NCI-H2107 treated with DMSO at 0.1 percent for 48 hours (cell line): ENCODE measurements around the gene CDK5.

ENCODE experiments used
- DNase-seq: peaks from one replicate; lab custom pipeline; 2025; ENCODE audit not compliant: unreplicated experiment; lab: John Stamatoyannopoulos, UW

Gene CDK5

DNA sequence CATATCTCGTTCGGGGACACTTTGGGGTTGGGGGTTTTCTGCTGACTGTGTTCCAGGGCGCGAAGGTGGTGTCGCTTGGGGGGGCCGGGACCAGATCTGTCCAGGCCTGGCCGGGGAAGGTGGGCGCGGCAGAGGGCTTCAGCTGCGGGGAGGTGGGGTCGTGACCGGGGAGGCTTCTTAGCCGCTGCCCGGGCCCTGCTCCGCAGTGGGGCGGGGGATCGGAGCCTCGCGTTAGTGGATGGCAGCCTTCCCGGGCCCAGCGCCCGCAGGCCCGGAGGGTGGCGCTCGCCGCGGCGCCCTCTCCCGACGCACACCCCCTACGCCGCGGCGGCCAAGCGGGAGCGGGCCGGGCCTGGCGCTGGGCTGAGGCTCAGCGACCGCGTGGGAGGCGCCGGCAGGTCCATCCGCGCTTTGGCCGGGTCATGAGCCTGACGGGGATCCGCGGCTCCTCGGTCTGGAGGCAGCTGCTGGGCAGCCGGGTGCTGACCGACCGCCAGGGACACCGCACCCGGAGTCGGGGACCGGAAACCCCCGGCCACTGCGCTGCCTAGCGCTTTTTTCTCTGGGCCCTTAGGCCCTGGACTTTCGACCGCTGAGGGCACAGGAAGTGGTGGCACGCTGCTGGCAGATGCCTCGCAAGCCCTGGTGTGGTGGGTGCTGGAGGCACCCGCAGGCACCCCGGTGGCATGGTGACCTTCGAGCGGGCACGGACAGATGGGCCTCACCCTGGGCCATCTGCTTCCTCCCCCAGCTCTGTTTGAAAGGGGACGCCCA, 29.7 kb upstream of the CDK5 start:
- no peak for DNase-seq

DNA sequence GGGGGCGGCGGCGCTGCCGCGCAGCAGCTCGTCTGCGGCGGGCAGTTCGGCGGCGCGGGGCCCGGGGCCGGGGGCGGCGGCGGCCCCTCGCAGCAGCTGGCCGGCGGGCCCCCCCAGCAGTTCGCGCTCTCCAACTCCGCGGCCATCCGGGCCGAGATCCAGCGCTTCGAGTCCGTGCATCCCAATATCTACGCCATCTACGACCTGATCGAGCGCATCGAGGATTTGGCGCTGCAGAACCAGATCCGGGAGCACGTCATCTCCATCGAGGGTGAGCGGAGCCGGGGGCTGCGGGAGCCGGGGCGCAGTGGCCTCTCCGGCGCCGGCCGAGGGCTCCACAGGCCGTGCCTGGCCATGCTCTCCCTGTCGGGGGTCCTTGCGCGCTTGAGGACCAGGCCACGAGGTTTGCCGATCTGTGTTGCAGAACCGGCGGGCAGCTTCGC, 29.1 kb upstream of the CDK5 start:
- DNase-seq, result no peak

DNA sequence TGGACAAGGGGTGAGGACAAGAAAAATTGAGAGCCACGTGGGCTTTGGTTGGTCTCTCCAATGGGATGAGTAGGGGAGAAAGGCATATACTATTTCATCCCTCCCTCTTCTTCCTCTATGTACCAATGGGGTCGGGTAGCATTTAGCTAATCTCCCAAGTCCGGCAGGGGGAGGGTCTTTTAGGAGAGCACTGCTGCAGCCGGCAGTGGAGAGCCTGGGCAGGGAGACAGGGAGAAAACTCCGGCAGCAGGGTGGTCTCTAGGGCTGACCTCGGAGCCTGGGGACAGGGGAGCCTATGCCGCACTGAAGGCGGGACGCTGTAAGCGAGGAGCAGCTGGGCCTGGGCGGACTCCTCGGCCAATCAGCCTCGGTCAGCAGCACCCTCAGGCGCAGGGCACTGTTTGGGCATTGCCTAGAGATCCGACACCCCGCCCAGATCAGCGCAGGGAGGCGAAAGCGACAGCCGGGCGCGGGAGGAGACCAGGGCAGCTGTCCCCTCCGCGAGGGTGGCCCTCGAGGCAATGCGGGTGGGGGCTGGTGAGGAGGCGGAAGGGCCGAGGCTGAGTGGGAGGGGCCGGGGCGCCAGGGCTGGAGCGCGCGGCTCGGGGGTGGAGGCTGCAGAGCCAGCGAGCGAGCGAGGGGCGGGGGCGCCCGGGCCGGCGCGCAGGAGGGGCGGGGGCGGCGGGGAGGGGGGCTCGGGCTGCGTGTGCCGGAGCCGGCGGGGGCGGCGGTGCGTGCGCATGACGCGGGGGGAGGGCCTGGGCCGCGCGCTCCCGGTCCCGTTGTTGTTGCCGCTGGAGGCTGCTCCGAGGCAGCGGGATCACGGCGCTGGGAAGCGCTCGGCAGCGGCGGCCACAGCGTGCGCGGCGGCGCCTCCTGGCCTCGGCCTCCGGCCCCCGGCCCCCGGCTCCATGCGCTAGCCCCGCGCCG, 28.3 kb upstream of the CDK5 start, which contains the start of gene AGAP3:
Gene AGAP3 (plus strand): TSS at position 785 of the 930 bp plus-strand sequence. CDS start 267 bp downstream, outside the sequence.
- peak; percentile 37 for DNase-seq

DNA sequence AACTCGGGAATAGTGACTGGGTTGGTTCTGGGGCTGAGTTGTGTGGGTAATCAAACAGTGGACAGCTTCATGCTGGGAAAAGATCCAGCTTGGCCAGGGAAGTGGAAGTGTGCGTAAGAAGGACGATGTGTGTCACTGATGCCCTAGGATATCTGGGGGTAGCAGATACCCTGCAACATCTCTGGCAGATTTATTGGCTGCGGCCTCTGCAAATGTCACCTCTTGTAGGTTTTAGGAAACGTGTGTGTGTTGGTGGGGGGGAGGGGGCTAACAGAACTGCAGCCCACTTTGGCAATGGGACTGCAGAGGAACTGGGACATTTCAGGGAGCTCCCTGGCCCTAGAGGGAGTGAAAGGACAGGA, 27.6 kb upstream of the CDK5 start:
- DNase-seq, result no peak

DNA sequence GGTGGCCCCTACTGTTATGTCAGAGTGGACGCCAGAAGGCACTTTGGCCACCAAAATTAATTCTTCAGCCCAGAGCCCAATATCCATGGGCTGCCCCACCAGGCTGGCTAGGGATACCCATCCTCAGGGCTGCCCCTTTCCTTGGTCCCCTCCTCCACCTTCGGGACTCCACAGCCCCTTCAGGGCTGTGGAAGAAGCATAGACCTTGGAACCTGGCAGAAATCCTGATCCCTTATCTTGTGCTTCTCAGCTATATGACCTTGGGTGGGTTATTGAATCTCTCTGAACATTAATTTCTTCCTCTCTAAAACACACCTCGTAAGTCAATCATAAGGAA, 26.1 kb upstream of the CDK5 start:
- DNase-seq, result no peak

DNA sequence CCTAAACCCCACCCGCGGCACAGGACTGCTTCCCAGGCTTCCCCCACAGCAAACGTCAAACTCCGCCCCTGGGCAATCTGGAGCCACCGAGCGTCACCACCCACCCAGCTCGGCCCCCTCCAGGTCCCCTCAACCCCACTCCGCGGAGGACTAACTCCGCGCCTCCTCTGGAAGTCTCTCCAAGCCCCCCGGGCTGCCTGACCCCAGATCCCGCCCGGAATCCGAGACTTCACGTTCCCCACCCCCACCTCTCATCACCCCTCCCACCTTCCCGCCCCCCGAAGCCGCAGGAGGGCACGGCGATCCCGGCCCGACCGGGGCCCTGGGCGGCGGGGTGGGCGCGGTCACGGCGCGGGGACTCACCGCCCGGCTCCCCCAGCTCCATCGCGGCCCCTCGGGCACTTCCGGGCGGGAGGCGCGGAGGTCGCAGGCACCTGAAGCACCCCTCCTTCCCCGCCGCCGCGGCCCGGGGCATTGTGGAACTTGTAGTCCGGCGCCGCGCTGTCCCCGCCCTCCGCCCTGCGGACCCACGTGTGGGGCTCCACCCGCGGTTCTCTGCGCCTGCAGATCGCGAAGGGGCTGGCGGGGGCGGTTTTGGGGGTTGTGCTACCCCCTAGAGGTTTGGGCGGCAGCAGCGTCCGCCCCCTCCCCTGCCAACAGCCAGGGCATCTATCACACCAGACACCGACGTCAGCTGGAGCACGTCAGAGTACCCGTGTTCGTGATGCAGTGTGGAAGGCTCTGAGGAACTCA, 25.6 kb upstream of the CDK5 start, which contains the start of gene TMUB1:
Gene TMUB1 (minus strand): TSS at position 423 of the 753 bp plus-strand sequence. CDS start 930 bp downstream, outside the sequence.
- no peak for DNase-seq

DNA sequence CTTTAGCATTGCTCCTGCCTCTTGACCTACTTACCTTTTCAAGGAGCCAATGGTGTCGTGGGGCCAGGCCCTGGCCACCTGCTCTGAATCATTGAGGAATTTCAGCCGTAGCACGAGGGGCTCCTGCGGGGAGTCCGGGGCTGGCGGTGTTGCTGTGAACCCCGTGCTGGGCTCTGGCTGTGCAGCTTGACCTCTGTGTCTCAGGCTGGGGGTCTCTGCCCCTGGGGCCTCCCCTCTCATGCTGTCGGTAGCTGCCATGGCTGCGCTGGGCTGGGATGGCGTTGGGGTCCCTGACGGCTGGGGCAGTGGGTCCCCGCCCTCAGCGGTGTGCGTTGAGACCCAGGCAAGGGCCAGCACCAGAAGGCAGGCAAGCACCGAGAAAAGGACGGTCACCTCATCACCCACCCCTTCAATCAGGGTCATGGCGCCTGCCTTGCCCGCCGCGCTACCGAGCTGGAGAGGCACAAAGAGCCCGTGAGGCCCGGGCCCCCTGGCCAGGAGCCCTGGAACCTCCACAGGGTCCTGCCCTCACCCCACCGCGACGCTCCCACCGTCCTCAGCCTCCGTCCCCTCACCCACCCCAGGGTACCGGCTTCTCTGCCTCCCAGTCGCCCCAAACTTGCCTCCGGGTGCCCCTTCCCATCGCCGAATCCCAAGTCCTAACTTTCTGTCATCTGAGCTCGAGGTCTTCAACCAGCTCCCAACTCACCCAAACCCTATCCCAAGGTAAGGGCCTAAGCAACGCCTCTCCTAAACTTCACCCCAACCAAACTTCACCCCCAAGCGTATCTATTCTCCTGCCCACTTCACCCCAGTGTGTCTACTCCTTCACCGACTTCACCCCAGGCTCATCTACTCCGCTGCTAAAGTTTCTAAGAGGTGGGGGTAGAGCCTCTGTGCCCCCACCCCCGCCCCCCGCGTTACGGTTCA, 24.7 kb upstream of the CDK5 start:
- no peak for DNase-seq

DNA sequence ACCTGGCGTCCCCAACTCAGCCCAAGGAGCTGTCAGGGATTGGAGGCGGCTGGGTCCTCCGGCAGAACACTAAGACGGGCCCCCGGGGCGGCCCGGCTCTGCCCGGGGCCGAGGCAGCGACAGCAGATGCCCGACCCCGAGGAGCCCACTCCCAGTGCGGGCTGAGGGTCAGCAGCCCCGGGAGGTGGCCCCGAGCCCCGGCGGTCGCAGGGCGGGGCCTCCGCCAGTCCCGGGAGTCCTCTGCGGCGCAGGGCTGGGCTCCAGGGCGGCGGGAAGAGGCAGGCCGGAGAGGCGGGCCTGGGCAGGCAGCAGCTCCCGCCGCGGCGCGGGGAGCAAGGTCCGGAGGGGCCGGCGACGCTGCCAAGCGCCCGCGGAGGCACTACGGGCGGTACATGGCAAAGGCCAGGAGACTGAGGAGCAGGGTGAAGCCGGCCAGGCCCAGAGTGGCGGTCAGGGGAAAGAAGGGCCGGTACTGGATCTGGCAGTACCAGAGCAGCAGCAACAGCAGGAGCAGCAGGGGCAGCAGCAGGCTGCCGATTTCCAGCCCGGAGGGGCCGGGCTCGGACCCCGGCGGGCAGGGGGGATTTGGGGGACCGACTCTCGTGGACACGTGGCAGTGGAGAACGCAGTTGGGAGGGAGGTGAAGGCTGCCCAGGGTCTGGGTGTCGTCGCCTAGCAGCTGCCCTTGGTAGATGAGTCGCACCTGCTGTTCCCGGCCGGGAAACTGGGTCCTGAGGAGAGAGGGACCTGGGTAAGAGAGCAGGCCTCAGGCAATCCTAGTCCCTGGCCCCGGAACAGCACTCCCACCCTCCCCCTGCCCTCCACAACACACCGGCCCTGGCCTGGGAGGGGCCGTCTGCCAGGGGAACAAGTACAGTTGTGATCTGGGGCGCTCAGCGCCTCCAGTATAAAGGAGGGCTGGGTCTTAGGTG, 23.7 kb upstream of the CDK5 start:
- DNase-seq, result no peak

DNA sequence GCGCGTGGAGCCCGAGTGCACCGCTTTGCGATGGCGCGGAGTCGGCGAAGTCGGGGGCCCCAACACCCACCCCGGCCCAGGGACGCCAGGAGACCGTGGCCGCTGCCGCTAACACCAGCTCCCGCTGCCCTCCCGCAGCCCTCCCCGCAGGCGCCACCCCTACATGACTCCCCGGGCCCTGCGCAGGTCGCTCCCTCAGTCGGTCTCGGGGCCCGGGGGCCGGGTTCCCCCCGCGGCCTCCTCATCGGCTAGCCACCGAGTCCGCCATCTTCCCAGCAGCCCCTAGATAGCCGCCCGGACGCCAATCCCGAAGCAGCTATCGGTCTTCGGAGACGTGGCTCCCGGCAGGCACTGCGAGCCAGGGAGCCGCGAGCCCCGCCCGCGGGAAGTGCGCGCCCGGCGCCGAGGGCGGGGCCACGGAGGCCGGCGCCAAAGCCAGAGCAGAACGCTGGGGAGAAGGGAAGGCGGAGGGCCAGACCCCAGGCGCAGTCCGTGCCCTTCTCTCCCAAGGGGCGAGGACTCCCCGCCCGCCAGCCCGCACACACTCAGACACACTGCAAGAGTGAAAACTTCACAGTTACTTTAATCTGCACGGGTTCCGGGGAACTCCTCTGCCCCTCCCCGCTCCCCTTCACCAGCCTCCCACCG, 22.9 kb upstream of the CDK5 start, which contains the start of gene FASTK:
Gene FASTK (minus strand): TSS at position 288 of the 648 bp plus-strand sequence. CDS start 43 bp downstream, at position 245.
- peak; percentile 77 for DNase-seq

DNA sequence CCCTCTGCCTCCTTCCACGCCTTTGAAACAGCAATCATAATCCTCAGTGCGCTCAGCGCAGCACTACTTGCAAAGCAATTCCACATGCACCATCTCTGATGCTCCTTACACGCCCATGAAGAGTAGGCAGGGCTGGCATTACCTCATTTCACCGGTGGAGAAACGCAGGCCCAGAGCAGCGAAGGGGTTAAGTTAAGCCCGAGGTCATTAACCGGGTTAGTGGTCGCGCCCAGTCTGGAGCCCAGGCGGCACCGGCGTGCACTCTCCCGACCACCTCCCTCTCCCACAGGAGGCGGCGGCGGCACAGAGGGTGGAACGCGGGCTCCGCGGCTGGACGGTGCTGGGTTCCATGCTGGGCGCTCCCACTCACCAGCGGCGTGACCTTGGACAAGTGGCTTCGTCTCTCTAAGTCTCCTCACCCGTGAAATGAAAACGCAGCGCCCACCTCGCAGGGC, 22.4 kb upstream of the CDK5 start:
- no peak for DNase-seq

DNA sequence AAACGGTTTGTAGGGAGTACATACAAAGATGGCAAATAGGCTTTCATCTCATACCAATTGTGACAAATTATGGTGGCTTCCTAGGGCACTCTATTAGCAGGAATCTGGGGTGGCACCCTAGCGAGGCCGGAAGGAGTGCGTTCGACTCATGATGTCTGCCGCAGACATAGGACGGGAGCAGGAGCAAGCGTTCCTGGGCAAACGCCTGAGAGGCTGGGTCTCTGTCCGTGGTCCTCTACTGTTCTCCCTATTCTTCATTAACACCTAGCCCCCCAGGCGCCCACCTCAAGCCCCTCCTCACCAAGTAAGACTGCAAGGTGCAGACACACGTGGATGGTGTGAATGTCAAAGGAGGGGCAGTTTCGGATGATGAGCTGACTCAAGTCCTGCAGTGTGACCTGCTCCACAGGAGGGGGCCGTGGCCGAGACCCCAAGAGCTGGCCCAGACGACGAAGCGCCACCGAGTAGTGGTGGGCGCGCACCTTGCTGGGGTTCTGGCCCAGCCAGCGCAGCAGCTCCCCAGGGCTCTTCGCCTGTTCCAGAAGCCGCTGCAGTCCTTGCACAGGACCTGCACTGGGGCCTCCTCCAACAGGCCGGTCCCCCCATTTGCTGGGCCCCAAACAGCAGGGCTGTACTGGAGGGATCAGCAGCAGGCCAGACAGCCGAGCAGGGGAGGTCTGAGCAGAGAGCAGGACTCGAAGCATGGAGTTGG, 21.7 kb upstream of the CDK5 start:
- DNase-seq, result no peak

DNA sequence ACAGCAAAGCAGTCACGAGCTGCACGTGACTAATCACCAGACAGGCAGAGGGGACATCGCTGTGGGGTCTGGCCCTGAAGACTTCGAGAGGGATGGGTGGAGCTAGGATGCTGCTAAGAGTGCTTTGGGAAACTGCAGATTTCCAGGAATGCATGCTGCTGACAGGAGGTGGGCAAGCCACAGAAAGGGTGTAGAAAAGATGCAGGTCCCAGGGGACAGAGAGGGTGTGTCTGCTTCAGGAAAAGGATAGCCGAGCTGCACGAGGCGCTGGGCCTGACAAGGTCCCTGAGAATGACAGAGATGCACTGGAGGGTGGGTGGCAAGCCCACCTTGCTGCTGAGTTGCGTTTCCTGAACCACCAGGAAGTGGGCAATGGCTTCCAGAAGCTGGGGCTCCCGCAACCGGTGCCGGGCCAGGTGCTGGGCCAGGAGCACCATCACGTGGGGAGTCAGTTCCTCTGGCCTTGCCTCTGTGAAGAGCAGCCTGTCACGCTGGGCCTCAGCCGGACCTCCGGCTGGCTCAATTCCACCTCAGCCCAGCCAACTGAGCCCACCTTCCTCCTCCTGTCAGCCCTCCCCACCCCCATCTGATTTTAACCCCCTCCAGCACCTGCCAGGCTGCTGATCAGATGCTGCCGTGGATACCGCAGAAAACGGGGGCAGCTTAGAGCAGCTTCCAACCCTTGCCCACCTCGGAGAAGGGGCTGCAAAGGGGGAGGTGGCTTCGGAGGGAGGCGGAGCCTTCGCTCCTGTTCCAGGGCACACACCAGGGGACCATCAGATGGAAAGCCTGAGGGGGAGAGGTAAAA, 20.7 kb upstream of the CDK5 start:
- DNase-seq, result no peak

DNA sequence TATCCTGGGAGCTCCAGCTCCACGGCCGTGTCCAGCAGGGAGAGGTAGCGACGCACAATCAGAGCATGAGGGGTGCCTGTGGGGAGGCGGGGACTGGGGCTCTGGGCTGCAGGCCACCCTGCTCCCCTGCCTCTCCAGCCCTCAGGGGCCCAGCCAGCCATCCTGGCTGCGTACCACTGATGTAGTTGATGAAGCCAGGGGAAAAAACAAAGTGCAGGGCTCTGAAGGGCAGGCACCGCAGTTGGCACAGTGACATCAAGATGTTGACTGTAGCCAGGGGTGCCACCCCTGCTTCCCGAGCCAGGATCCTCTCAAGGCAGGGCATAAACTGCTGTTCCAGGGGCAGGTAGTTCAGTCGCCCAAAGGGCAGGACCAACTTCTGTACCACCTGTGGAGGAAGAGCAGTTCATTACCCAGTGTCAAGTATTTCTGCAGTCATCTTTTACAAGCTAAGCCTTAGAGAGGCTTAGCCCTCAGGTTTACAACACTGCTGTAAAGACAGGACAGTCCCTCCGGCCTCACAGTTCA, 20.1 kb upstream of the CDK5 start:
- DNase-seq, result no peak

DNA sequence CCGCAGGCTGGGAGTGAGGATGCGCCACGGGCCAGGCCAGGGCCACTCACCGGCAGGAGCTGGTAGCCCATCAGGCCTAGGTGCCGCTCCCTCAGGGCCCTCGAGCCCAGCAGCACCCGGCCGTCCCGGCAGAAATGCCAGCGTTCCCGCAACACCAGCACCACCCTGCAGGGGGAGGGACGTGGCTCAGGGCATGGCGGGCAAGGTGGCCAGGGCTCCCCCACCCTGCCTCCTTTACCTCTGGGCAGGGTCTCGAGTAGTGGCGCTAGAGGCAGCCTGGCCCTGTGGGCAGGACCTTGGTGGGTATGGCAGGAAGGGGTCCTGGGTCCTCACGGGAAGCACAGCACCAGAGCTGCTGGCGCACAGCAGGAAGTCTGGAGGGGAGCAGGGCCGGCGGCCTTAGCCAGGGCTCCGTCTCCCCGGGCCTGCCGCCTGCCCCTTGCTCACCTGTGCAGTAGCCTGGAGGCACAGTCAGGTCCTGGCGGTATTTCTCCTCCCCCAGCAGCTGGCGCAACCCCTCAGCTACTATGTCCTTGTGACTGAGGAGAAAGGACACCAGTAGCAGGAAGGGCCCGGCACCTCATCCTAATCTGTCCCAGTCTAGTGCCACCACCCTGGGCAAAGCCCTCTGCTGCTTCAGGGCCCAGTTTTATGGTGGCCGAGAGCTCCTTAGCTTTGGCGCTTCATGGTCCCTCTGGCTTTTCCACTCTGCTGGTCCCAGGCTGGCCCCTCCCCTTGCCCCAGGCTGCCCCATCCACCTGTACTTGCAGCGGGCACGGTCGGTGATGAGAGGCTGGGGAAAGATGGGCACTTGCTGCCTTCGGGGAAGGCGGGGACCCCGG, 19.4 kb upstream of the CDK5 start:
- no peak for DNase-seq

DNA sequence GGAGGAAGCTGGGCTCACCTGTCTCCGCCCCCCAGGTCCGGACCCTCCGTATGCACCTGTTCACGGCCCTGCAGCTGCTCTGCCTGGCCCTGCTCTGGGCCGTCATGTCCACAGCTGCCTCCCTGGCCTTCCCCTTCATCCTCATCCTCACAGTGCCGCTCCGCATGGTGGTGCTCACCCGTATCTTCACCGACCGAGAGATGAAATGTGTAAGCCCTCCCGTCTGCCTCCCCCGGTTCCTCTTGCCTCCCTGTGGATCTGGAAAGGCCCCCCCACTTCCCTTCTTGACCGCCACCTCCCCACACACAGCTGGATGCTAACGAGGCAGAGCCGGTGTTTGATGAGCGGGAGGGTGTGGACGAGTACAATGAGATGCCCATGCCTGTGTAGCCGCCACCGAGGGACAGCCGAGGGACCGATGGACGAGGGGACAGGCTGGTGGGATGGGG, 18.3 kb upstream of the CDK5 start:
- DNase-seq, result no peak

DNA sequence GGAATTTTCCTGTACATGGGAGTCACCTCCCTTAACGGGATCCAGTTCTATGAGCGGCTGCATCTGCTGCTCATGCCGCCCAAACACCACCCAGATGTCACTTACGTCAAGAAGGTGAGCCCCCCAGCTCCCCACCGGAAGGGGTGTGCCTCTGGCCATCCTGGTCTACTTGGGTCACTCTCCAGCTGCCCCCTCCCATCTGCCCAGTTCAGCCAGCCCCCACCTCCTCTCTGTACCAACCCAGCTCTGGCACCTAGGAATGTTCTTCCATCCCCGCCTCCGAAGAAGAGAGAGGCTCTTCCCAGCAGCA, 17.9 kb upstream of the CDK5 start:
- DNase-seq, result no peak
